Adrenal gland (tissue), 5 donors: ENCODE results near the gene COX19.

Experiments used
- POLR2A ChIP-seq, 2 donors: fragments of 450-650 bp; IDR thresholded peaks; one replicate each; pipeline ENCODE4 v1.6.1; 2017; ENCODE audit warnings: antibody characterized with exemption in 2 of 2, mild to moderate bottlenecking in 2 of 2, moderate library complexity in 1 of 2
- TF ChIP-seq, protein P1 (sequence below), 6 experiments: fragments of 450-650 bp in 4 of 6; fragments of 200-600 bp in 2 of 6; sonication (generic) in 1 of 6; IDR thresholded peaks; 1 replicate in 5 of 6; 2 replicates in 1 of 6; pipeline versions ENCODE4 v1.5.1 to v1.8.0; 2016 to 2021; ENCODE audit warnings: antibody characterized with exemption in 6 of 6, mild to moderate bottlenecking in 2 of 6, moderate library complexity in 1 of 6
- donor health status: DM: no; HTN: no; CAD: no.

GRCh38 chr7:945556-946255, 29.6 kb downstream of the COX19 start:
- TF ChIP-seq POLR2A (IDR thresholded peaks at IDR 0.05), result no peak
- TF ChIP-seq, protein P1, sequence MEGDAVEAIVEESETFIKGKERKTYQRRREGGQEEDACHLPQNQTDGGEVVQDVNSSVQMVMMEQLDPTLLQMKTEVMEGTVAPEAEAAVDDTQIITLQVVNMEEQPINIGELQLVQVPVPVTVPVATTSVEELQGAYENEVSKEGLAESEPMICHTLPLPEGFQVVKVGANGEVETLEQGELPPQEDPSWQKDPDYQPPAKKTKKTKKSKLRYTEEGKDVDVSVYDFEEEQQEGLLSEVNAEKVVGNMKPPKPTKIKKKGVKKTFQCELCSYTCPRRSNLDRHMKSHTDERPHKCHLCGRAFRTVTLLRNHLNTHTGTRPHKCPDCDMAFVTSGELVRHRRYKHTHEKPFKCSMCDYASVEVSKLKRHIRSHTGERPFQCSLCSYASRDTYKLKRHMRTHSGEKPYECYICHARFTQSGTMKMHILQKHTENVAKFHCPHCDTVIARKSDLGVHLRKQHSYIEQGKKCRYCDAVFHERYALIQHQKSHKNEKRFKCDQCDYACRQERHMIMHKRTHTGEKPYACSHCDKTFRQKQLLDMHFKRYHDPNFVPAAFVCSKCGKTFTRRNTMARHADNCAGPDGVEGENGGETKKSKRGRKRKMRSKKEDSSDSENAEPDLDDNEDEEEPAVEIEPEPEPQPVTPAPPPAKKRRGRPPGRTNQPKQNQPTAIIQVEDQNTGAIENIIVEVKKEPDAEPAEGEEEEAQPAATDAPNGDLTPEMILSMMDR (IDR thresholded peaks at IDR 0.05), result no peak
